GM12874 (cell line): Measurements from ENCODE around the gene LRP1B.

ENCODE experiments used
- TF ChIP-seq, protein P1 (sequence below): IDR thresholded peaks from 2 replicates; pipeline ENCODE4 v1.5.1; 2011; ENCODE audit warnings: low read depth, mild to moderate bottlenecking, control low read depth, low read length, moderate library complexity; ENCODE audit not compliant: insufficient read depth

Gene LRP1B

DNA sequence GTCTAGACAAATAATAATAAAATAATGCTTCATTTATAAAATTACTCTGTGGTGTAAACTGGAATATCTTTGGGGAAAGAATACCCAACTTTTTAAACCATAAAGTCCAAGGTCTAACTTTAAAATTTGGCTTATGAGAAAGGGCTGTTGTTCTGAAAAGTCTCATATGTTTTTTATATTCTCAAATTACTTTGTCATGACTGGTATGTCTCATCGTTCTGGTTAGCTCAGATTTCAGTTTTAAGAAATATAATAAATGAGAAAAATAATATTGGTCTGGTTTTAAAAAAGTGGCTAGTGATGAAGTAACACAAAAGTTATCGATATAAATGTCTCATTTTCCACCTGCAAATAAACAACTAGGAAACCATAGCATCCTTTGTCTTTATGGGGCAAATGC, 1658.1 kb downstream of the LRP1B start:
- TF ChIP-seq, protein P1, sequence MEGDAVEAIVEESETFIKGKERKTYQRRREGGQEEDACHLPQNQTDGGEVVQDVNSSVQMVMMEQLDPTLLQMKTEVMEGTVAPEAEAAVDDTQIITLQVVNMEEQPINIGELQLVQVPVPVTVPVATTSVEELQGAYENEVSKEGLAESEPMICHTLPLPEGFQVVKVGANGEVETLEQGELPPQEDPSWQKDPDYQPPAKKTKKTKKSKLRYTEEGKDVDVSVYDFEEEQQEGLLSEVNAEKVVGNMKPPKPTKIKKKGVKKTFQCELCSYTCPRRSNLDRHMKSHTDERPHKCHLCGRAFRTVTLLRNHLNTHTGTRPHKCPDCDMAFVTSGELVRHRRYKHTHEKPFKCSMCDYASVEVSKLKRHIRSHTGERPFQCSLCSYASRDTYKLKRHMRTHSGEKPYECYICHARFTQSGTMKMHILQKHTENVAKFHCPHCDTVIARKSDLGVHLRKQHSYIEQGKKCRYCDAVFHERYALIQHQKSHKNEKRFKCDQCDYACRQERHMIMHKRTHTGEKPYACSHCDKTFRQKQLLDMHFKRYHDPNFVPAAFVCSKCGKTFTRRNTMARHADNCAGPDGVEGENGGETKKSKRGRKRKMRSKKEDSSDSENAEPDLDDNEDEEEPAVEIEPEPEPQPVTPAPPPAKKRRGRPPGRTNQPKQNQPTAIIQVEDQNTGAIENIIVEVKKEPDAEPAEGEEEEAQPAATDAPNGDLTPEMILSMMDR = no peak

DNA sequence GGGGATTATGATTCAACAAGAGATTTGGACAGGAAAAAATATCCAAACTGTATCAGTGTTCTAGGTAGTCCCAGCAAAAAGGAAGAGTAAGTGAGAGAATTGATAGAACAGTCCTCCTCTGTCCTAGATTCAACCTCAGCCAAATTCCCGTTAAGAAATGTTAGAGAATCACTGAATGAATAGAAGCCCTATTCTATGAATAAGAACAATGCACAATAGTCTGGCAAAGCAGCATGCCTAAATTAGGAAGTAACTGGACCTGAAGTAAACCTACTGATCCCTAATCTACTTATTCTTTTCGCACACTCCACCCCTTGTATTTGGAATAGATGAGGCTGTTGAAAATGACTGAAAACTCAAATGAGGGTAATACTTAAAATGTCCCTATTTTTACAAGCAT, 1665.5 kb downstream of the LRP1B start:
- TF ChIP-seq, protein P1 = no peak

DNA sequence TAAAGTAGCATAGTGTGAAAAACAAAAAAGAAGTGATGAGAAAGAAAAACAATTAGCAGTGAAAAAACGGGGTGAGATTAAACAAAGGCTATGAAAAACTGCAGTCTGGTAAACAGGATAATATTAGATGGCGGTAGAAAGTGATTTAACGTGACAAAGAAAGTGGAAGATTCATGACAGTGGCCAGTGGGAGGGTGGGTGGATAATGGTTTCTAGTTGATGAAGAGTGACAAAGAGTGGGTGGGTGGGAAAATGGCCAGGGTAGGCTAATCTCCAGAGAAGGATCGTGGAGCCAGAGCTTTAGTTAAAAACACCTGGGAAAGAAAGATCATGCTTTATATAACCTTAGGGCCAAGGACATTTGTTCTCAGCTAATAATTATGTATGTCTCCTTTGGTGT, 1667.8 kb downstream of the LRP1B start:
- TF ChIP-seq, protein P1 = no peak

DNA sequence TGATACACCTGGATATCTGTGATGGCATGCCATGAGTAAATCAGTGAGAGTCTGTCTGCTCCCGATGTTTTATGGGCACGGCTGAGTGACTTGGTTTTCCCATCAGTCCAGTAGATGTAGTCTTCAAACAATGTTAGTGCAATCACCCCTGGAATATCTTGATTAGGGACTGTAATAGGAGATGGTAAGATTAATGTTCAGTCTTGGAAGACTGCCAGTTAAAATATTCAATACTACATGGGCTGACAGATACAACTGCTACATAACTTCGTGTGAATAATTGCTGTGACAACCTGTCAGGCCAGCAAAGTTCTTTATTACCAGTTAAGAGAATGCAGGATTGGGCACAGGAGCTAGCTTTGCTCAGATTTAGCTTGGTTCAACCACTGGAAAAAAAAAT, 1673.3 kb downstream of the LRP1B start:
- TF ChIP-seq, protein P1 = no peak

DNA sequence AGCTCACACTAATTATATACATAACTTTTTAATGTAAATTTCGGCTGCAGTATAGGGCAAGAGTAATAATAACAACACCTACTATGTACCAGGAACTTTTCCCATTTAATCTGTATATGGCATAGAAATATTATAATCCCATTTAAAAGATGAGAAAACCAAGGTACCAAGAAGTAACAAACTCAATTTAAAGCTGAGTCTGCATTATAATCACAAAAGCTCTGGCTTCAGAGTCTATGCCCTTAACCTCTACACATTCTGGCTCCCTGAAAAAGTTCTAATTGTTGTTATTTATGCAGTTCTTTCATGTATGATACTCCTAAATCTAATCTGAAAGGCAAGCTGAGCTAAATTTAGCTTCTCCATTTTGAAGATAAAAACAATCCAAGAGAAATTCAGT, 1675.5 kb downstream of the LRP1B start:
- TF ChIP-seq, protein P1 = no peak

DNA sequence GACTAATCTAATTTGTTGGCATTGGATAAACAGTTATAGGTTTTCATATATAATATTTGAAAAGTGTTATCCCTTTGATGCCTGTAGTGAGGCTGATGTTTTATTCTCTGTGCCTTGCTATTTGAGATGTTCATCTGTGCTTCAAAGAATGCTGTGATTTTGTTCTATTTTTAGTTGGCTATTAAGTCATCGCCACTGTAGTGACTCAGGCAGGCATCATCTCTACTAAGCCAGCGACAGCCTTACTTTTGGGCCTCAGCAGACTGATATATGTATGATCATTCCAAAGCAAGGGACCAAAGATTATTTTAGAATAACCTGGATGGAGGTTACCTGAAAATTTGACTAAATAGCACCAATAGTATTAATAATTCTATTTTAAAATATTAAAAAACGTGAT, 1676.1 kb downstream of the LRP1B start:
- TF ChIP-seq, protein P1 = no peak

DNA sequence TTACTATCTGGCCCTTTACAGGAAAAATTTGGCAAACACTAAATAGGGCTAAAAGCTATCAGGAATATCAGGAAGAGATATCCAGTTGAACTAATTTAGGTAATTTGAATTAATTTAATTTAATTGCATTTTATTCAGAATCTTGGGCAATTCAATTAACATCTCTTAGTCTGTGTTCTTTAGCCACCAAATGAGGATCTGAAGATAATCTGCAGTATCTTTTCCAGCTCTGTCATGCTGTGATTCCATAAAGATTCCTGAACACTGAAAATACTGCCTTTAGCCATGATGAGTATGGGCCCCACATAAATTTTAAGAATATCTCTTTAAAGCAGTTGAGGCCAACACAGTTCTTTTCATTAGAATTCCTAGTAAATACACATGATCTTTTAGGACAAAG, 1679.5 kb downstream of the LRP1B start:
- TF ChIP-seq, protein P1 = no peak

DNA sequence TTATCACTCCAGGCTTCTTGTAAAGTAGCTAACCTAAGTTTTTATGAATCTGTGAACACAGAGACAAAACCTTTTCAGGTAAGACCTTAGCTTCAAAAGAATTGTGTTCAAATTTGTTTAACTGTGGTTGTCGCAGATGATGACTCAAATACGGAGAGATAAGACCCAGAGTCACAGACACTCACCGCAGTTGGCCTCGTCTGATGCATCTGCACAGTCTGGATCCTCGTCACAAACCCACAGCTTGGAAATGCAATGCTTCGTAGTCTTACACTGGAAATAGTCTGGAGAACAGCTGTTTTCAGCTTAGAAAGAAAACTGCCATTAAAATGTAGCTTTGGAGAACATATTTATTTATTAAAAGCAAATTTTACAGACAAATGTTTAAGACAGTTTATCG, 1688.5 kb downstream of the LRP1B start:
- TF ChIP-seq, protein P1 = no peak
